Body of pancreas (tissue), 4 donors: ENCODE results near the gene SP110. TPM values are rescaled to one million over a fixed set of nuclear protein-coding genes. Genes with fewer than 3 reads are reported as not detected.

ENCODE experiments used
- ATAC-seq: fragments of 150-250 bp; one replicate; pipeline ENCODE4 v1.9.1; 2016
- DNase-seq, 4 donors: peaks; one replicate each; pipeline ENCODE4 v3.0.0-alpha.2; 2019
- H3K27ac ChIP-seq, 4 donors: fragments of 200-600 bp; sonication (generic); 1 replicate in 3 of 4; 2 replicates in 1 of 4; pipeline versions ENCODE4 v1.5.1 to v1.6.1; 2016 to 2019; ENCODE audit warnings: mild to moderate bottlenecking in 1 of 4, mixed read lengths in 1 of 4, moderate library complexity in 1 of 4
- H3K27me3 ChIP-seq, 2 donors: fragments of 200-600 bp; sonication (generic); one replicate each; pipeline ENCODE4 v1.6.0; 2016; ENCODE audit warnings: mild to moderate bottlenecking in 1 of 2
- H3K36me3 ChIP-seq, 2 donors: fragments of 200-600 bp; sonication (generic); replicated peaks in 1 of 2; 2 replicates each; pipeline ENCODE4 v1.5.1; 2016; ENCODE audit warnings: low read depth in 2 of 2; ENCODE audit not compliant: insufficient read depth in 1 of 2
- H3K4me1 ChIP-seq: fragments of 200-600 bp; sonication (generic); one replicate; pipeline ENCODE4 v1.6.0; 2016
- H3K4me3 ChIP-seq, 2 donors: fragments of 200-600 bp; sonication (generic); 1 replicate in 1 of 2; 2 replicates in 1 of 2; pipeline ENCODE4 v1.5.1; 2016 to 2019
- H3K9me3 ChIP-seq, 3 donors: fragments of 200-600 bp; sonication (generic); 1 replicate in 2 of 3; 2 replicates in 1 of 3; pipeline ENCODE4 v1.5.1; 2016
- CTCF ChIP-seq, 7 experiments: fragments of 450-650 bp in 4 of 7; fragments of 200-600 bp in 3 of 7; sonication (generic) in 3 of 7; IDR thresholded peaks; one replicate each; pipeline ENCODE4 v1.5.1; 2016 to 2019; ENCODE audit warnings: antibody characterized with exemption in 7 of 7
- POLR2A ChIP-seq, 3 donors: fragments of 450-650 bp; IDR thresholded peaks; one replicate each; pipeline ENCODE4 v1.6.1; 2016; ENCODE audit warnings: antibody characterized with exemption in 3 of 3, mild to moderate bottlenecking in 2 of 3
- WGBS, 2 donors: methylation state at CpG; one replicate each; pipeline ENCODE4 v1.1.5; 2017; 5-methylcytosine and 5-hydroxymethylcytosine counted together
- intact Hi-C: fragments of 100-400 bp; cut with DNase I; formaldehyde crosslinking; loops from one replicate; pipeline ENCODE4 v1.15.1; 2023
- total RNA-seq, 2 donors: library from RNA; depleted of rRNA; stranded (reverse); fragments of >200 nt; gene quantifications; one replicate each; pipeline ENCODE4 v1.1.0, GENCODE V29; 2016

SP110 gene
- total RNA-seq, 2 donors from 2014 or later, result 9.9 to 12.9 TPM

GRCh38 chr2:230209422-230210051, 10.2 kb downstream of the SP110 start:
- Histone ChIP-seq H3K9me3 (no peaks in the 10 kb centered on the region), H3K27me3 (no peaks in the 10 kb centered on the region), H3K36me3 (peaks cover 0 to 18% of the 10 kb centered on the region in 2 donors), H3K4me3 (no peak overlapping the region), H3K27ac (no peak overlapping the region), H3K4me1 (no peaks in the 10 kb centered on the region)
- DNase-seq, result no peak
- intact Hi-C loops, result no loop called here
- TF ChIP-seq POLR2A (IDR thresholded peaks at IDR 0.05), result no peak
- no peak for TF ChIP-seq CTCF (IDR thresholded peaks at IDR 0.05)
- 65 to 76% methylated on average over 1 of the region's 1 CpG for WGBS, 2 donors
- no peak for ATAC-seq

GRCh38 chr2:230208576-230208975, 11.2 kb downstream of the SP110 start:
- H3K9me3 ChIP-seq, result no peaks in the 10 kb centered on the region
- no peak overlapping the region for H3K27ac ChIP-seq
- DNase-seq, result no peak
- no peak overlapping the region for H3K4me3 ChIP-seq
- no peak for TF ChIP-seq POLR2A (IDR thresholded peaks at IDR 0.05)
- ATAC-seq, result no peak
- peaks cover 0 to 18% of the 10 kb centered on the region in 2 donors for H3K36me3 ChIP-seq
- no peaks in the 10 kb centered on the region for H3K27me3 ChIP-seq
- no peaks in the 10 kb centered on the region for H3K4me1 ChIP-seq
- intact Hi-C loops, result no loop called here

GRCh38 chr2:230205721-230206120, 14.1 kb downstream of the SP110 start:
- DNase-seq (no peak), ATAC-seq (no peak)
- TF ChIP-seq CTCF (IDR thresholded peaks at IDR 0.05) (no peak), POLR2A (IDR thresholded peaks at IDR 0.05) (no peak)
- no peaks in the 10 kb centered on the region for H3K27me3 ChIP-seq
- WGBS, 2 donors, result 90 to 91% methylated on average over 2 of the region's 2 CpGs
- no peak overlapping the region for H3K4me3 ChIP-seq
- H3K27ac ChIP-seq, result no peak overlapping the region
- H3K4me1 ChIP-seq, result no peaks in the 10 kb centered on the region
- H3K9me3 ChIP-seq, result no peaks in the 10 kb centered on the region
- intact Hi-C loops, result no loop called here
- H3K36me3 ChIP-seq, result peaks cover 0 to 9% of the 10 kb centered on the region in 2 donors

GRCh38 chr2:230205034-230205433, 14.8 kb downstream of the SP110 start:
- no peak for DNase-seq
- WGBS, 2 donors, result 57 to 80% methylated on average over 1 of the region's 1 CpG
- H3K9me3 ChIP-seq, result no peaks in the 10 kb centered on the region
- H3K27me3 ChIP-seq, result no peaks in the 10 kb centered on the region
- TF ChIP-seq CTCF (IDR thresholded peaks at IDR 0.05) (no peak), POLR2A (IDR thresholded peaks at IDR 0.05) (no peak)
- H3K36me3 ChIP-seq, result peaks cover 0 to 7% of the 10 kb centered on the region in 2 donors
- ATAC-seq, result no peak
- intact Hi-C loops, result no loop called here
- H3K27ac ChIP-seq, result no peak overlapping the region
- H3K4me1 ChIP-seq, result no peaks in the 10 kb centered on the region
- H3K4me3 ChIP-seq, result no peak overlapping the region

GRCh38 chr2:230203110-230203676, 16.6 kb downstream of the SP110 start:
- Histone ChIP-seq H3K27ac (no peak overlapping the region), H3K4me1 (no peaks in the 10 kb centered on the region), H3K9me3 (no peaks in the 10 kb centered on the region), H3K27me3 (no peaks in the 10 kb centered on the region), H3K4me3 (no peak overlapping the region), H3K36me3 (peaks cover 0 to 5% of the 10 kb centered on the region in 2 donors)
- WGBS, 2 donors, result 92 to 93% methylated on average over 15 of the region's 15 CpGs
- DNase-seq (no peak), ATAC-seq (no peak)
- TF ChIP-seq CTCF (IDR thresholded peaks at IDR 0.05) (no peak), POLR2A (IDR thresholded peaks at IDR 0.05) (no peak)
- intact Hi-C loops, result no loop called here
